H1 (cell line): ENCODE data around the gene RASGEF1C.

ENCODE experiments used
- ASH2L ChIP-seq: fragments of 200-600, 300-600 bp; sonication (generic); IDR thresholded peaks from one replicate; pipeline ENCODE4 v1.7.1; 2017; ENCODE audit warnings: low read length
- BCL11A ChIP-seq, 2 experiments: IDR thresholded peaks; one replicate each; pipeline ENCODE4 v1.6.1; 2011; ENCODE audit warnings: low read depth in 2 of 2, low read length in 2 of 2, mild to moderate bottlenecking in 2 of 2
- CBX5 ChIP-seq: fragments of 300-800, 300-1000 bp; sonication (generic); IDR thresholded peaks from 2 replicates; pipeline ENCODE4 v1.7.1; 2016; ENCODE audit warnings: antibody characterized with exemption, low read length, low read depth
- EZH2 ChIP-seq: fragments of 200-600 bp; sonication (generic); IDR thresholded peaks from 2 replicates; pipeline ENCODE4 v1.7.1; 2012; ENCODE audit warnings: low read depth, mild to moderate bottlenecking, moderate library complexity, low read length, inconsistent platforms; ENCODE audit not compliant: severe bottlenecking
- GTF2F1 ChIP-seq: IDR thresholded peaks from 2 replicates; pipeline ENCODE4 v1.6.1; 2012; ENCODE audit warnings: low read depth, low read length, improper control_type of control experiment, borderline replicate concordance
- JUND ChIP-seq: IDR thresholded peaks from 2 replicates; pipeline ENCODE4 v1.6.1; 2011; ENCODE audit warnings: mild to moderate bottlenecking, improper control_type of control experiment, low read length
- POLR2A ChIP-seq, 2 experiments: IDR thresholded peaks; 1 replicate in 1 of 2; 2 replicates in 1 of 2; pipeline ENCODE4 v1.6.1; 2011; ENCODE audit warnings: low read depth in 2 of 2, low read length in 2 of 2, mild to moderate bottlenecking in 2 of 2; ENCODE audit errors: control extremely low read depth in 1 of 2
- POLR2AphosphoS5 ChIP-seq: IDR thresholded peaks from 2 replicates; pipeline ENCODE4 v1.6.1; 2011; ENCODE audit warnings: low read depth, low read length
- TEAD4 ChIP-seq: IDR thresholded peaks from 2 replicates; pipeline ENCODE4 v1.6.1; 2012; ENCODE audit warnings: low read depth, low read length, inconsistent platforms, mixed read lengths
- TF ChIP-seq, protein P1 (sequence below): IDR thresholded peaks from 2 replicates; pipeline ENCODE4 v1.6.1; 2012; ENCODE audit warnings: inconsistent platforms
- TF ChIP-seq, protein P2 (sequence below): fragments of 300-600 bp; sonication (generic); IDR thresholded peaks from 2 replicates; pipeline ENCODE4 v1.7.1; 2012; ENCODE audit warnings: low read length, moderate library complexity, mild to moderate bottlenecking, inconsistent platforms; ENCODE audit not compliant: insufficient replicate concordance
- TF ChIP-seq, protein P3 (sequence below), 3 experiments: IDR thresholded peaks; 1 replicate in 2 of 3; 2 replicates in 1 of 3; pipeline versions ENCODE4 v1.5.1 to v1.6.1; 2011; ENCODE audit warnings: low read length in 3 of 3, mild to moderate bottlenecking in 3 of 3, inconsistent platforms in 2 of 3, low read depth in 1 of 3, moderate library complexity in 1 of 3; ENCODE audit not compliant: insufficient read depth in 1 of 3; ENCODE audit errors: control extremely low read depth in 1 of 3

DNA sequence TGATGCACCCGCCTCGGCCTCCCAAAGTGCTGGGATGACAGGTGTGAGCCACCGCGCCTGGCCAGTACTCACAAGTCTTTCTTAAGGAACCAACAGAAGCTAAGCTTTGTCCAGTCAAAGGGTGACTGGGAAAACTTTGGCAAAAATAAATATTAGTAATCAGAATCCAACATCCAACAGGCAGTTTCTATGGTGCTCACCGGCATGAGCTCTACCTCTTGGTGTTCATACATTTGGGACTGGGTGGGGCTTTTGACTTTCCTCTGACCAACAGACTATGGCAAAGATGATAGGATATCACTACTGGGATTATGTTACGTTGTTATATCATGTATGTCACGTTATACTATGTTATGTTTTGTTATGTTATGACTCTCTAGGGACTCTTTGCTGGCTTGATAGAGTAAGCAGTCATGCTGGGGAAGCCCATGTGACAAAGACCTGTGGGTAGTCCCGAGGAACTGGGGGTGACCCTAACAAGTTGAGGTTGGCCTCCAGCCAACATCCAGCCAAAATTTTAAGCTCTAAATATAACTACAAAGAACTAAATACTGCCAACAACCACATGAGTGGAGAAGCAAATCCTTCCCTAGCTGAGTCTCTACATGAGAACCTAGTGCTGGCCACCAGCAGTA lies 6.0 kb downstream of the RASGEF1C start:
- no peak for TF ChIP-seq BCL11A (IDR thresholded peaks at IDR 0.05; ENCODE audit: low read depth in 2 of 2, low read length in 2 of 2)
- TF ChIP-seq CBX5: no peak
- TF ChIP-seq, protein P1, sequence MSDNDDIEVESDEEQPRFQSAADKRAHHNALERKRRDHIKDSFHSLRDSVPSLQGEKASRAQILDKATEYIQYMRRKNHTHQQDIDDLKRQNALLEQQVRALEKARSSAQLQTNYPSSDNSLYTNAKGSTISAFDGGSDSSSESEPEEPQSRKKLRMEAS: no peak
- TF ChIP-seq POLR2A (IDR thresholded peaks at IDR 0.05; ENCODE audit: control extremely low read depth in 1 of 2, low read depth in 2 of 2, low read length in 2 of 2): no peak
- TF ChIP-seq GTF2F1: no peak
- TF ChIP-seq EZH2: no peak
- no peak for TF ChIP-seq POLR2AphosphoS5
- TF ChIP-seq, protein P2, sequence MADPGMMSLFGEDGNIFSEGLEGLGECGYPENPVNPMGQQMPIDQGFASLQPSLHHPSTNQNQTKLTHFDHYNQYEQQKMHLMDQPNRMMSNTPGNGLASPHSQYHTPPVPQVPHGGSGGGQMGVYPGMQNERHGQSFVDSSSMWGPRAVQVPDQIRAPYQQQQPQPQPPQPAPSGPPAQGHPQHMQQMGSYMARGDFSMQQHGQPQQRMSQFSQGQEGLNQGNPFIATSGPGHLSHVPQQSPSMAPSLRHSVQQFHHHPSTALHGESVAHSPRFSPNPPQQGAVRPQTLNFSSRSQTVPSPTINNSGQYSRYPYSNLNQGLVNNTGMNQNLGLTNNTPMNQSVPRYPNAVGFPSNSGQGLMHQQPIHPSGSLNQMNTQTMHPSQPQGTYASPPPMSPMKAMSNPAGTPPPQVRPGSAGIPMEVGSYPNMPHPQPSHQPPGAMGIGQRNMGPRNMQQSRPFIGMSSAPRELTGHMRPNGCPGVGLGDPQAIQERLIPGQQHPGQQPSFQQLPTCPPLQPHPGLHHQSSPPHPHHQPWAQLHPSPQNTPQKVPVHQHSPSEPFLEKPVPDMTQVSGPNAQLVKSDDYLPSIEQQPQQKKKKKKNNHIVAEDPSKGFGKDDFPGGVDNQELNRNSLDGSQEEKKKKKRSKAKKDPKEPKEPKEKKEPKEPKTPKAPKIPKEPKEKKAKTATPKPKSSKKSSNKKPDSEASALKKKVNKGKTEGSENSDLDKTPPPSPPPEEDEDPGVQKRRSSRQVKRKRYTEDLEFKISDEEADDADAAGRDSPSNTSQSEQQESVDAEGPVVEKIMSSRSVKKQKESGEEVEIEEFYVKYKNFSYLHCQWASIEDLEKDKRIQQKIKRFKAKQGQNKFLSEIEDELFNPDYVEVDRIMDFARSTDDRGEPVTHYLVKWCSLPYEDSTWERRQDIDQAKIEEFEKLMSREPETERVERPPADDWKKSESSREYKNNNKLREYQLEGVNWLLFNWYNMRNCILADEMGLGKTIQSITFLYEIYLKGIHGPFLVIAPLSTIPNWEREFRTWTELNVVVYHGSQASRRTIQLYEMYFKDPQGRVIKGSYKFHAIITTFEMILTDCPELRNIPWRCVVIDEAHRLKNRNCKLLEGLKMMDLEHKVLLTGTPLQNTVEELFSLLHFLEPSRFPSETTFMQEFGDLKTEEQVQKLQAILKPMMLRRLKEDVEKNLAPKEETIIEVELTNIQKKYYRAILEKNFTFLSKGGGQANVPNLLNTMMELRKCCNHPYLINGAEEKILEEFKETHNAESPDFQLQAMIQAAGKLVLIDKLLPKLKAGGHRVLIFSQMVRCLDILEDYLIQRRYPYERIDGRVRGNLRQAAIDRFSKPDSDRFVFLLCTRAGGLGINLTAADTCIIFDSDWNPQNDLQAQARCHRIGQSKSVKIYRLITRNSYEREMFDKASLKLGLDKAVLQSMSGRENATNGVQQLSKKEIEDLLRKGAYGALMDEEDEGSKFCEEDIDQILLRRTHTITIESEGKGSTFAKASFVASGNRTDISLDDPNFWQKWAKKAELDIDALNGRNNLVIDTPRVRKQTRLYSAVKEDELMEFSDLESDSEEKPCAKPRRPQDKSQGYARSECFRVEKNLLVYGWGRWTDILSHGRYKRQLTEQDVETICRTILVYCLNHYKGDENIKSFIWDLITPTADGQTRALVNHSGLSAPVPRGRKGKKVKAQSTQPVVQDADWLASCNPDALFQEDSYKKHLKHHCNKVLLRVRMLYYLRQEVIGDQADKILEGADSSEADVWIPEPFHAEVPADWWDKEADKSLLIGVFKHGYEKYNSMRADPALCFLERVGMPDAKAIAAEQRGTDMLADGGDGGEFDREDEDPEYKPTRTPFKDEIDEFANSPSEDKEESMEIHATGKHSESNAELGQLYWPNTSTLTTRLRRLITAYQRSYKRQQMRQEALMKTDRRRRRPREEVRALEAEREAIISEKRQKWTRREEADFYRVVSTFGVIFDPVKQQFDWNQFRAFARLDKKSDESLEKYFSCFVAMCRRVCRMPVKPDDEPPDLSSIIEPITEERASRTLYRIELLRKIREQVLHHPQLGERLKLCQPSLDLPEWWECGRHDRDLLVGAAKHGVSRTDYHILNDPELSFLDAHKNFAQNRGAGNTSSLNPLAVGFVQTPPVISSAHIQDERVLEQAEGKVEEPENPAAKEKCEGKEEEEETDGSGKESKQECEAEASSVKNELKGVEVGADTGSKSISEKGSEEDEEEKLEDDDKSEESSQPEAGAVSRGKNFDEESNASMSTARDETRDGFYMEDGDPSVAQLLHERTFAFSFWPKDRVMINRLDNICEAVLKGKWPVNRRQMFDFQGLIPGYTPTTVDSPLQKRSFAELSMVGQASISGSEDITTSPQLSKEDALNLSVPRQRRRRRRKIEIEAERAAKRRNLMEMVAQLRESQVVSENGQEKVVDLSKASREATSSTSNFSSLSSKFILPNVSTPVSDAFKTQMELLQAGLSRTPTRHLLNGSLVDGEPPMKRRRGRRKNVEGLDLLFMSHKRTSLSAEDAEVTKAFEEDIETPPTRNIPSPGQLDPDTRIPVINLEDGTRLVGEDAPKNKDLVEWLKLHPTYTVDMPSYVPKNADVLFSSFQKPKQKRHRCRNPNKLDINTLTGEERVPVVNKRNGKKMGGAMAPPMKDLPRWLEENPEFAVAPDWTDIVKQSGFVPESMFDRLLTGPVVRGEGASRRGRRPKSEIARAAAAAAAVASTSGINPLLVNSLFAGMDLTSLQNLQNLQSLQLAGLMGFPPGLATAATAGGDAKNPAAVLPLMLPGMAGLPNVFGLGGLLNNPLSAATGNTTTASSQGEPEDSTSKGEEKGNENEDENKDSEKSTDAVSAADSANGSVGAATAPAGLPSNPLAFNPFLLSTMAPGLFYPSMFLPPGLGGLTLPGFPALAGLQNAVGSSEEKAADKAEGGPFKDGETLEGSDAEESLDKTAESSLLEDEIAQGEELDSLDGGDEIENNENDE: no peak
- TF ChIP-seq, protein P3, sequence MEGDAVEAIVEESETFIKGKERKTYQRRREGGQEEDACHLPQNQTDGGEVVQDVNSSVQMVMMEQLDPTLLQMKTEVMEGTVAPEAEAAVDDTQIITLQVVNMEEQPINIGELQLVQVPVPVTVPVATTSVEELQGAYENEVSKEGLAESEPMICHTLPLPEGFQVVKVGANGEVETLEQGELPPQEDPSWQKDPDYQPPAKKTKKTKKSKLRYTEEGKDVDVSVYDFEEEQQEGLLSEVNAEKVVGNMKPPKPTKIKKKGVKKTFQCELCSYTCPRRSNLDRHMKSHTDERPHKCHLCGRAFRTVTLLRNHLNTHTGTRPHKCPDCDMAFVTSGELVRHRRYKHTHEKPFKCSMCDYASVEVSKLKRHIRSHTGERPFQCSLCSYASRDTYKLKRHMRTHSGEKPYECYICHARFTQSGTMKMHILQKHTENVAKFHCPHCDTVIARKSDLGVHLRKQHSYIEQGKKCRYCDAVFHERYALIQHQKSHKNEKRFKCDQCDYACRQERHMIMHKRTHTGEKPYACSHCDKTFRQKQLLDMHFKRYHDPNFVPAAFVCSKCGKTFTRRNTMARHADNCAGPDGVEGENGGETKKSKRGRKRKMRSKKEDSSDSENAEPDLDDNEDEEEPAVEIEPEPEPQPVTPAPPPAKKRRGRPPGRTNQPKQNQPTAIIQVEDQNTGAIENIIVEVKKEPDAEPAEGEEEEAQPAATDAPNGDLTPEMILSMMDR (IDR thresholded peaks at IDR 0.05; ENCODE audit: control extremely low read depth in 1 of 3, insufficient read depth in 1 of 3, low read depth in 1 of 3, low read length in 3 of 3): no peak
- no peak for TF ChIP-seq ASH2L
- TF ChIP-seq JUND: no peak
- no peak for TF ChIP-seq TEAD4
